HepG2 (cell line): ENCODE measurements around the gene CARHSP1. TPM values are rescaled to one million over a fixed set of nuclear protein-coding genes. Genes with fewer than 3 reads are reported as not detected.

ENCODE experiments used
- ARNTL ChIP-seq: sonication (generic); formaldehyde crosslinking; IDR thresholded peaks from 2 replicates; pipeline ENCODE4 v1.4.0; 2020; ENCODE audit warnings: mild to moderate bottlenecking, missing genetic modification reagents
- CAMTA2 ChIP-seq: sonication (generic); formaldehyde crosslinking; IDR thresholded peaks from 2 replicates; pipeline ENCODE4 v1.4.0; 2020; ENCODE audit warnings: mild to moderate bottlenecking, missing genetic modification reagents, borderline replicate concordance
- CCDC6 ChIP-seq: sonication (generic); formaldehyde crosslinking; IDR thresholded peaks from 2 replicates; pipeline ENCODE4 v1.8.1; 2022; ENCODE audit warnings: mild to moderate bottlenecking, missing genetic modification reagents, moderate library complexity
- EED ChIP-seq: sonication (generic); formaldehyde crosslinking; IDR thresholded peaks from 2 replicates; pipeline ENCODE4 v1.5.0; 2020; ENCODE audit warnings: mild to moderate bottlenecking, missing genetic modification reagents
- ELF3 ChIP-seq: IDR thresholded peaks from 2 replicates; pipeline ENCODE4 v1.6.1; 2016; ENCODE audit warnings: missing genetic modification reagents, missing compliant biosample characterization
- EP300 ChIP-seq, 3 experiments: sonication (generic) in 1 of 3; formaldehyde crosslinking in 1 of 3; IDR thresholded peaks; 2 replicates each; pipeline versions ENCODE4 v1.5.1 to v1.6.1; 2011 to 2020; ENCODE audit warnings: low read depth in 2 of 3, low read length in 2 of 3, borderline replicate concordance in 1 of 3, improper control_type of control experiment in 1 of 3, mild to moderate bottlenecking in 1 of 3, missing genetic modification reagents in 1 of 3, moderate library complexity in 1 of 3
- MTA3 ChIP-seq: sonication (generic); formaldehyde crosslinking; IDR thresholded peaks from 2 replicates; pipeline ENCODE4 v1.4.0; 2020; ENCODE audit warnings: missing genetic modification reagents
- TAF15 ChIP-seq: fragments of 200-400 bp; formaldehyde crosslinking; IDR thresholded peaks from one replicate; pipeline ENCODE4 v1.6.1; 2018; ENCODE audit warnings: mild to moderate bottlenecking, low read depth, low read length; ENCODE audit not compliant: poor library complexity, severe bottlenecking
- ZMYM4 ChIP-seq: sonication (generic); formaldehyde crosslinking; IDR thresholded peaks from 2 replicates; pipeline ENCODE4 v1.8.1; 2023; ENCODE audit warnings: mild to moderate bottlenecking, missing genetic modification reagents
- ZNF30 ChIP-seq: sonication (generic); formaldehyde crosslinking; IDR thresholded peaks from 2 replicates; pipeline ENCODE4 v1.5.0; 2020; ENCODE audit warnings: mild to moderate bottlenecking, missing genetic modification reagents
- ZNF431 ChIP-seq: sonication (generic); formaldehyde crosslinking; IDR thresholded peaks from 2 replicates; pipeline ENCODE4 v1.9.0; 2022; ENCODE audit warnings: missing genetic modification reagents, low read depth, mild to moderate bottlenecking, borderline replicate concordance
- ZSCAN12 ChIP-seq: sonication (generic); formaldehyde crosslinking; IDR thresholded peaks from 2 replicates; pipeline ENCODE4 v1.9.0; 2021; ENCODE audit warnings: mild to moderate bottlenecking, missing genetic modification reagents
- polyA plus RNA-seq, 8 experiments: library from polyadenylated mRNA; depleted of rRNA in 3 of 8; stranded (reverse) in 7 of 8; unstranded in 1 of 8; fragments of >200 nt; fragmentation: Illumina TruSeq in 4 of 8; extraction: Trizol in 4 of 8; gene quantifications; 2 replicates each; pipeline versions ENCODE4 v1.2.1 to v1.2.3, GENCODE V29; 2011 to 2016; ENCODE audit warnings: low read depth in 4 of 8, missing spikeins in 1 of 8, mixed read lengths in 1 of 8; ENCODE audit not compliant: insufficient read depth in 1 of 8
- total RNA-seq, 5 experiments: library from RNA; depleted of rRNA; stranded (reverse); fragments of >200 nt; fragmentation: Illumina TruSeq; extraction: Trizol; gene quantifications; 2 replicates each; pipeline ENCODE4 v1.2.3, GENCODE V29; 2016; ENCODE audit warnings: low read depth in 1 of 5
- TF ChIP-seq, protein P1 (sequence below): sonication (generic); formaldehyde crosslinking; IDR thresholded peaks from 2 replicates; pipeline ENCODE4 v1.4.0; 2020; ENCODE audit warnings: low read depth, missing genetic modification reagents
- TF ChIP-seq, protein P2 (sequence below): sonication (generic); formaldehyde crosslinking; conservative IDR thresholded peaks from 2 replicates; pipeline ENCODE4 v1.4.0; 2020; ENCODE audit warnings: missing genetic modification reagents
- TF ChIP-seq, protein P3 (sequence below): sonication (generic); formaldehyde crosslinking; IDR thresholded peaks from 2 replicates; pipeline ENCODE4 v1.8.1; 2022; ENCODE audit warnings: low read depth, mild to moderate bottlenecking, missing genetic modification reagents
- TF ChIP-seq, protein P4 (sequence below): sonication (generic); formaldehyde crosslinking; IDR thresholded peaks from 2 replicates; pipeline ENCODE4 v1.5.0; 2020; ENCODE audit warnings: mild to moderate bottlenecking, low read depth, missing genetic modification reagents, borderline replicate concordance
- TF ChIP-seq, protein P5 (sequence below): sonication (generic); formaldehyde crosslinking; IDR thresholded peaks from 2 replicates; pipeline ENCODE4 v1.4.0; 2020; ENCODE audit warnings: mild to moderate bottlenecking, missing genetic modification reagents
- TF ChIP-seq, protein P6 (sequence below): sonication (generic); formaldehyde crosslinking; IDR thresholded peaks from 2 replicates; pipeline ENCODE4 v1.5.0; 2020; ENCODE audit warnings: missing genetic modification reagents

The CARHSP1 gene
- total and polyA plus RNA-seq, 2 of the 13 experiments (the other 11 are each of a cell fraction or from before 2014, with no cell fraction given), result 173 to 345 TPM

DNA sequence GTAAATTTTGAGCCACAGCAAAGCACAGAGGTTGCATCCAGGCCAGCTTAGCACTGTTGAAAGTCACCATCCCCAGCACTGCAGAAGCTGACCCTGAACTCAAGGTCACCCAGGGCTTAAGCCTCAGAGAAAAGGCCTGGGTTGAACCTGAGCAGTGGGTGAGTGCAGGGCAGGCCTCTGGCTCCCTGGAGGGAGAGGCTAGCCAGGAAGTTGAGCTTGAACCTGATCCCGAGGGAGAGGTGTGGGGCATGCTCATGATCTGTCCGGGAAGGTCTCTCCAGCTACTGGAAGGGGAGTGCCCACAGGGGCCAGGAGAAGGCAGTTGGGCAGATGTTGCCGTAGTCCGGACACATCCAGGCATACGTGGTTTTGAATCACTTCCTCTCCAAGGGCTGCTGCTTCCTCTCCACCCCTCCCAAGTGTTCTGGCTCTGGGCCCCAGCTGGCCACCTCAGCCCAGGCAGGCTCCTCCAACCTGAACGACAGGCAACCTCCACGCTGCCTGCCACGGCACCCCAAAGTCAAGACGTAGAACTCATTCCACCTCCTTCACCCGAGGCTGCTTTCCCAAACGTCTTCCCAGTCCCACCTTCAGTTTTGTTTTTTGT, 18.4 kb downstream of the CARHSP1 start (continued):
- TF ChIP-seq, protein P1, sequence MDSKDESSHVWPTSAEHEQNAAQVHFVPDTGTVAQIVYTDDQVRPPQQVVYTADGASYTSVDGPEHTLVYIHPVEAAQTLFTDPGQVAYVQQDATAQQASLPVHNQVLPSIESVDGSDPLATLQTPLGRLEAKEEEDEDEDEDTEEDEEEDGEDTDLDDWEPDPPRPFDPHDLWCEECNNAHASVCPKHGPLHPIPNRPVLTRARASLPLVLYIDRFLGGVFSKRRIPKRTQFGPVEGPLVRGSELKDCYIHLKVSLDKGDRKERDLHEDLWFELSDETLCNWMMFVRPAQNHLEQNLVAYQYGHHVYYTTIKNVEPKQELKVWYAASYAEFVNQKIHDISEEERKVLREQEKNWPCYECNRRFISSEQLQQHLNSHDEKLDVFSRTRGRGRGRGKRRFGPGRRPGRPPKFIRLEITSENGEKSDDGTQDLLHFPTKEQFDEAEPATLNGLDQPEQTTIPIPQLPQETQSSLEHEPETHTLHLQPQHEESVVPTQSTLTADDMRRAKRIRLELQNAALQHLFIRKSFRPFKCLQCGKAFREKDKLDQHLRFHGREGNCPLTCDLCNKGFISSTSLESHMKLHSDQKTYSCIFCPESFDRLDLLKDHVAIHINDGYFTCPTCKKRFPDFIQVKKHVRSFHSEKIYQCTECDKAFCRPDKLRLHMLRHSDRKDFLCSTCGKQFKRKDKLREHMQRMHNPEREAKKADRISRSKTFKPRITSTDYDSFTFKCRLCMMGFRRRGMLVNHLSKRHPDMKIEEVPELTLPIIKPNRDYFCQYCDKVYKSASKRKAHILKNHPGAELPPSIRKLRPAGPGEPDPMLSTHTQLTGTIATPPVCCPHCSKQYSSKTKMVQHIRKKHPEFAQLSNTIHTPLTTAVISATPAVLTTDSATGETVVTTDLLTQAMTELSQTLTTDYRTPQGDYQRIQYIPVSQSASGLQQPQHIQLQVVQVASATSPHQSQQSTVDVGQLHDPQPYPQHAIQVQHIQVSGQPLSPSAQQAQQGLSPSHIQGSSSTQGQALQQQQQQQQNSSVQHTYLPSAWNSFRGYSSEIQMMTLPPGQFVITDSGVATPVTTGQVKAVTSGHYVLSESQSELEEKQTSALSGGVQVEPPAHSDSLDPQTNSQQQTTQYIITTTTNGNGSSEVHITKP (CRISPR knock-in tag), result peak; percentile 89
- TF ChIP-seq CCDC6 (CRISPR knock-in tag) (no peak; the same call in 1 of the 2 replicates), ZMYM4 (CRISPR knock-in tag) (peak; percentile 21; the same call in 1 of the 2 replicates), ZNF30 (CRISPR knock-in tag) (no peak), ZNF431 (CRISPR knock-in tag) (0 out of 2 replicates have a peak, but pooled peaks have one; percentile 72), ELF3 (peak; percentile 90), ARNTL (CRISPR knock-in tag) (peak; percentile 75), EED (CRISPR knock-in tag) (peak; percentile 88; the same call in 1 of the 2 replicates), TAF15 (no peak), EP300 (IDR thresholded peaks at IDR 0.05; ENCODE audit: low read depth in 2 of 2, low read length in 2 of 2) (peak in 1 of 2 experiments; percentile 49; a peak in 1 of 4 replicates), EP300 (CRISPR knock-in tag; IDR thresholded peaks at IDR 0.05; ENCODE audit: borderline replicate concordance) (peak; percentile 83), MTA3 (CRISPR knock-in tag) (no peak), CAMTA2 (CRISPR knock-in tag) (no peak), ZSCAN12 (CRISPR knock-in tag) (0 out of 2 replicates have a peak, but pooled peaks have one; percentile 33)
- TF ChIP-seq, protein P2, sequence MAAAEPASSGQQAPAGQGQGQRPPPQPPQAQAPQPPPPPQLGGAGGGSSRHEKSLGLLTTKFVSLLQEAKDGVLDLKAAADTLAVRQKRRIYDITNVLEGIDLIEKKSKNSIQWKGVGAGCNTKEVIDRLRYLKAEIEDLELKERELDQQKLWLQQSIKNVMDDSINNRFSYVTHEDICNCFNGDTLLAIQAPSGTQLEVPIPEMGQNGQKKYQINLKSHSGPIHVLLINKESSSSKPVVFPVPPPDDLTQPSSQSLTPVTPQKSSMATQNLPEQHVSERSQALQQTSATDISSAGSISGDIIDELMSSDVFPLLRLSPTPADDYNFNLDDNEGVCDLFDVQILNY (CRISPR knock-in tag), result no peak; the same call in 1 of the 2 replicates
- TF ChIP-seq, protein P3, sequence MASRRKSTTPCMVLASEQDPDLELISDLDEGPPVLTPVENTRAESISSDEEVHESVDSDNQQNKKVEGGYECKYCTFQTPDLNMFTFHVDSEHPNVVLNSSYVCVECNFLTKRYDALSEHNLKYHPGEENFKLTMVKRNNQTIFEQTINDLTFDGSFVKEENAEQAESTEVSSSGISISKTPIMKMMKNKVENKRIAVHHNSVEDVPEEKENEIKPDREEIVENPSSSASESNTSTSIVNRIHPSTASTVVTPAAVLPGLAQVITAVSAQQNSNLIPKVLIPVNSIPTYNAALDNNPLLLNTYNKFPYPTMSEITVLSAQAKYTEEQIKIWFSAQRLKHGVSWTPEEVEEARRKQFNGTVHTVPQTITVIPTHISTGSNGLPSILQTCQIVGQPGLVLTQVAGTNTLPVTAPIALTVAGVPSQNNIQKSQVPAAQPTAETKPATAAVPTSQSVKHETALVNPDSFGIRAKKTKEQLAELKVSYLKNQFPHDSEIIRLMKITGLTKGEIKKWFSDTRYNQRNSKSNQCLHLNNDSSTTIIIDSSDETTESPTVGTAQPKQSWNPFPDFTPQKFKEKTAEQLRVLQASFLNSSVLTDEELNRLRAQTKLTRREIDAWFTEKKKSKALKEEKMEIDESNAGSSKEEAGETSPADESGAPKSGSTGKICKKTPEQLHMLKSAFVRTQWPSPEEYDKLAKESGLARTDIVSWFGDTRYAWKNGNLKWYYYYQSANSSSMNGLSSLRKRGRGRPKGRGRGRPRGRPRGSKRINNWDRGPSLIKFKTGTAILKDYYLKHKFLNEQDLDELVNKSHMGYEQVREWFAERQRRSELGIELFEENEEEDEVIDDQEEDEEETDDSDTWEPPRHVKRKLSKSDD (CRISPR knock-in tag), result 0 out of 2 replicates have a peak, but pooled peaks have one; percentile 22
- TF ChIP-seq, protein P4, sequence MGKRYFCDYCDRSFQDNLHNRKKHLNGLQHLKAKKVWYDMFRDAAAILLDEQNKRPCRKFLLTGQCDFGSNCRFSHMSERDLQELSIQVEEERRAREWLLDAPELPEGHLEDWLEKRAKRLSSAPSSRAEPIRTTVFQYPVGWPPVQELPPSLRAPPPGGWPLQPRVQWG (CRISPR knock-in tag), result no peak
- TF ChIP-seq, protein P5, sequence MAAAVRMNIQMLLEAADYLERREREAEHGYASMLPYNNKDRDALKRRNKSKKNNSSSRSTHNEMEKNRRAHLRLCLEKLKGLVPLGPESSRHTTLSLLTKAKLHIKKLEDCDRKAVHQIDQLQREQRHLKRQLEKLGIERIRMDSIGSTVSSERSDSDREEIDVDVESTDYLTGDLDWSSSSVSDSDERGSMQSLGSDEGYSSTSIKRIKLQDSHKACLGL (CRISPR knock-in tag), result no peak
- TF ChIP-seq, protein P6, sequence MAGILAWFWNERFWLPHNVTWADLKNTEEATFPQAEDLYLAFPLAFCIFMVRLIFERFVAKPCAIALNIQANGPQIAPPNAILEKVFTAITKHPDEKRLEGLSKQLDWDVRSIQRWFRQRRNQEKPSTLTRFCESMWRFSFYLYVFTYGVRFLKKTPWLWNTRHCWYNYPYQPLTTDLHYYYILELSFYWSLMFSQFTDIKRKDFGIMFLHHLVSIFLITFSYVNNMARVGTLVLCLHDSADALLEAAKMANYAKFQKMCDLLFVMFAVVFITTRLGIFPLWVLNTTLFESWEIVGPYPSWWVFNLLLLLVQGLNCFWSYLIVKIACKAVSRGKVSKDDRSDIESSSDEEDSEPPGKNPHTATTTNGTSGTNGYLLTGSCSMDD (CRISPR knock-in tag), result no peak
